Mesodermal cell (in vitro differentiated cells): Measurements from ENCODE around the gene CHAT.

Experiments
- H3K27ac ChIP-seq: 2 replicates; pipeline ENCODE4 v1.7.0; 2013; ENCODE audit warnings: mild to moderate bottlenecking, low read depth, low read length, moderate library complexity; ENCODE audit not compliant: severe bottlenecking
- H3K36me3 ChIP-seq: 2 replicates; pipeline ENCODE4 v1.7.1; 2013; ENCODE audit warnings: mild to moderate bottlenecking, low read length, moderate library complexity; ENCODE audit not compliant: control insufficient read depth, insufficient read depth
- H3K4me1 ChIP-seq: one replicate; pipeline ENCODE4 v1.7.1; 2013; ENCODE audit warnings: mild to moderate bottlenecking, low read length; ENCODE audit not compliant: insufficient read depth, control insufficient read depth, poor library complexity, severe bottlenecking
- H3K4me3 ChIP-seq: 2 replicates; pipeline ENCODE4 v1.7.0; 2013; ENCODE audit warnings: low read length, control low read depth, mild to moderate bottlenecking; ENCODE audit not compliant: insufficient read depth, poor library complexity, severe bottlenecking; ENCODE audit errors: extremely low read depth
- H3K9me3 ChIP-seq: 2 replicates; pipeline ENCODE4 v1.7.1; 2013; ENCODE audit warnings: mild to moderate bottlenecking, low read length, moderate library complexity; ENCODE audit not compliant: control insufficient read depth
- WGBS, 2 experiments: methylation state at CpG; one replicate each; pipeline ENCODE4 v1.1.5; 2013; ENCODE audit warnings: missing lambda C conversion rate in 2 of 2; ENCODE audit not compliant: insufficient coverage in 2 of 2; 5-methylcytosine and 5-hydroxymethylcytosine counted together

CHAT gene

GRCh38 chr10:49655099-49655498, 41.3 kb downstream of the CHAT start:
- Histone ChIP-seq H3K27ac (no peak overlapping the region), H3K4me1 (no peaks in the 10 kb centered on the region), H3K9me3 (no peaks in the 10 kb centered on the region), H3K4me3 (no peak overlapping the region), H3K36me3 (no peaks in the 10 kb centered on the region)
- WGBS, 2 experiments, result 95 to 96% methylated on average over 18 of the region's 18 CpGs

- 91% methylated on average over 5 to 7 of the region's 9 CpGs for WGBS, 2 experiments
- Histone ChIP-seq H3K9me3 (no peaks in the 10 kb centered on the region), H3K4me3 (no peak overlapping the region), H3K36me3 (no peaks in the 10 kb centered on the region), H3K4me1 (no peaks in the 10 kb centered on the region), H3K27ac (no peak overlapping the region)
Observed at GRCh38 chr10:49656845-49657493, 43.1 kb downstream of the CHAT start.

GRCh38 chr10:49657606-49658005, 43.8 kb downstream of the CHAT start:
- Histone ChIP-seq H3K9me3 (no peaks in the 10 kb centered on the region), H3K4me1 (no peaks in the 10 kb centered on the region)
- no CpG with 5 or more reads among the region's 1 CpG for WGBS, 2 experiments

GRCh38 chr10:49661140-49661856, 47.5 kb downstream of the CHAT start:
- Histone ChIP-seq H3K4me1 (no peaks in the 10 kb centered on the region), H3K9me3 (no peaks in the 10 kb centered on the region), H3K36me3 (no peaks in the 10 kb centered on the region), H3K4me3 (no peak overlapping the region), H3K27ac (no peak overlapping the region)
- WGBS, 2 experiments, result 27 to 48% methylated on average over 6 to 7 of the region's 8 CpGs

More at GRCh38 chr10:49657606-49658005, 43.8 kb downstream of the CHAT start:
- no peak overlapping the region for H3K27ac ChIP-seq
- no peak overlapping the region for H3K4me3 ChIP-seq
- H3K36me3 ChIP-seq, result no peaks in the 10 kb centered on the region

GRCh38 chr10:49662169-49662830, 48.5 kb downstream of the CHAT start:
- H3K27ac ChIP-seq, result no peak overlapping the region
- no peaks in the 10 kb centered on the region for H3K9me3 ChIP-seq

GRCh38 chr10:49663596-49663995, 49.8 kb downstream of the CHAT start:
- WGBS, 2 experiments, result 94 to 95% methylated on average over 4 of the region's 6 CpGs
- Histone ChIP-seq H3K9me3 (no peaks in the 10 kb centered on the region), H3K4me3 (no peak overlapping the region), H3K36me3 (no peaks in the 10 kb centered on the region), H3K27ac (no peak overlapping the region), H3K4me1 (no peaks in the 10 kb centered on the region)

More at GRCh38 chr10:49662169-49662830, 48.5 kb downstream of the CHAT start:
- Histone ChIP-seq H3K36me3 (no peaks in the 10 kb centered on the region), H3K4me1 (no peaks in the 10 kb centered on the region), H3K4me3 (no peak overlapping the region)
- WGBS, 2 experiments, result 78 to 89% methylated on average over 11 to 14 of the region's 15 CpGs

- WGBS, 2 experiments, result 85 to 90% methylated on average over 5 to 7 of the region's 7 CpGs
- no peaks in the 10 kb centered on the region for H3K4me1 ChIP-seq
- no peak overlapping the region for H3K27ac ChIP-seq
- H3K36me3 ChIP-seq, result no peaks in the 10 kb centered on the region
- H3K4me3 ChIP-seq, result no peak overlapping the region
- H3K9me3 ChIP-seq, result no peaks in the 10 kb centered on the region
Observed at GRCh38 chr10:49664006-49664841, 50.4 kb downstream of the CHAT start.

GRCh38 chr10:49664842-49665355, 51.1 kb downstream of the CHAT start:
- Histone ChIP-seq H3K36me3 (no peaks in the 10 kb centered on the region), H3K9me3 (no peaks in the 10 kb centered on the region), H3K4me3 (no peak overlapping the region), H3K4me1 (no peaks in the 10 kb centered on the region), H3K27ac (no peak overlapping the region)
- 79 to 93% methylated on average over 2 to 4 of the region's 4 CpGs for WGBS, 2 experiments

GRCh38 chr10:49666054-49666615, 52.3 kb downstream of the CHAT start:
- Histone ChIP-seq H3K4me3 (no peak overlapping the region), H3K27ac (no peak overlapping the region), H3K4me1 (no peaks in the 10 kb centered on the region), H3K36me3 (no peaks in the 10 kb centered on the region), H3K9me3 (no peaks in the 10 kb centered on the region)
- 79% methylated on average over 2 of the region's 2 CpGs; no CpG with 5 or more reads in 1 of the 2 experiments for WGBS, 2 experiments

- Histone ChIP-seq H3K9me3 (no peaks in the 10 kb centered on the region), H3K4me1 (no peaks in the 10 kb centered on the region), H3K27ac (no peak overlapping the region), H3K36me3 (no peaks in the 10 kb centered on the region), H3K4me3 (no peak overlapping the region)
- 67 to 96% methylated on average over 3 to 5 of the region's 5 CpGs for WGBS, 2 experiments
Observed at GRCh38 chr10:49666685-49667084, 52.8 kb downstream of the CHAT start.
